NCI-H526 (cell line): Measurements from ENCODE around the gene YY1AP1.
A peak's percentile ranks its signal among the peaks of the same experiment; 100 is the strongest.
"Not testable (repeated sequence)": the region's sequence is repeated elsewhere in the genome, so short reads cannot be mapped to it uniquely, and the experiment has no call there.

Experiments
- DNase-seq, 2 experiments: peaks; one replicate each; lab custom pipeline; 2025; lab: John Stamatoyannopoulos, UW

Gene YY1AP1

DNA sequence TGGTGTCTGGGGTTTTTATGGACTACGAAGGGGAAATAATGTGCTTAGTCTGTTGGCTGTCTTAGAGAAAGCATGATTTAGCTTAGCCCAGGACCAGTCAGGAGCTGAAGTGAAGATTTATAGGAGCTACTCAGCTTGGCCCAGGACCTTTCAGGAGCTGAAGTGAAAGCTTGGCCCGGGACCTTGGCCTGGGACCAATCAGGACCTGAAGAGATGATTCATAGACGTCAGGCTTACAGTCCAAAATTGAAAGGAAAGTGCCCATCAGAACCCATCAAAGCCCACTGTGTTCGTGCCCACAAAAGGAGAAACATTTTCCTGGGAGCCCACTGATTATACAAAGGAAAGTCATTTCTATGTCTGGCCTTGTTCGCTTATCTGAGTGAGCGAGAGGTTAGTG, 42.9 kb downstream of the YY1AP1 start:
- DNase-seq, result no peak

DNA sequence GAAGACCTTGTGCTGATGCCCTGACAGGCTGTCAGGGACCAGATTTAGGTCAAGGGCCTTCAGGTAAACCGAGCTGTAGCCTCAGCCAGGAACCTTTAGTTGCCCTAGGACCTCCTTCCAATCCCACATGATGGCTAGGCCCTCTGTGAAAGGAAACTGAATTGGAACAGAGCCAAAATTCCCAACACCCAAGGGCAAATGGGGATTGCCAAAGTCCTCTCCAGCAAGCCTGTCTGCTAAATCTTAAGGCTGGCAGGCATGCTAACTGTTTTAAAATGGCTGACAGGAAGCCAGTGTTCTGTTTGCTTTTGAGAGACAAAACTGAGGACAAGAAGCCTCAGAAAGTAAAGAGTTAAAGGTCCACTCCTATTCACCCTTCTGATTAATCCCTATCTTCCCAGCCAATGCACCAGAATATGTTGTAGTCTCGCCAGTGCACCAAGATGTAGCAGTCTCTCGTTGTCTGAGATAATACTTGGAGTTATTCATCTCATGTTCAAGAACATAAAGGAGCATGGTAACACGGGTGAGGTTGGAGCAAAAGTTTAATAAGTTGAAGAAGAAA, 43.5 kb downstream of the YY1AP1 start:
- no peak for DNase-seq

DNA sequence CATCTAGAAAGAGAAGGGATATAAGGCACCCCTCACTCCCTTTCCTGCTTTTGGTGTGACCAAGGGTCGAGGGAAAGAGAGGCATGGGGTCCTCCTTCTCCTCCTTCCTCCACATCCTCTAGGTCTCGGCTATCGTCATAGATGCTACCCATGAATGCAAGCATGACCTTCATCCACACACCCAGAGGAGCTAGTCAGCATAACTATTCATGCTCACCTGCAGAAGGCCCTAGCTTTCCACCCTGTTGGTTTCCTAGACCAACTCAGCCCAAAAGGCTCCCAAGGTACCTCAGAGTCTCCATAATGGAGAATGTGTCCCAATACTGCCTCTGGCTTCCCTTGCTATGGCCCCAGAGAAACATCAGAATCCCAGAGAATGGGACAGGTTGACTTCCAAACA, 45.3 kb downstream of the YY1AP1 start:
- no peak for DNase-seq

DNA sequence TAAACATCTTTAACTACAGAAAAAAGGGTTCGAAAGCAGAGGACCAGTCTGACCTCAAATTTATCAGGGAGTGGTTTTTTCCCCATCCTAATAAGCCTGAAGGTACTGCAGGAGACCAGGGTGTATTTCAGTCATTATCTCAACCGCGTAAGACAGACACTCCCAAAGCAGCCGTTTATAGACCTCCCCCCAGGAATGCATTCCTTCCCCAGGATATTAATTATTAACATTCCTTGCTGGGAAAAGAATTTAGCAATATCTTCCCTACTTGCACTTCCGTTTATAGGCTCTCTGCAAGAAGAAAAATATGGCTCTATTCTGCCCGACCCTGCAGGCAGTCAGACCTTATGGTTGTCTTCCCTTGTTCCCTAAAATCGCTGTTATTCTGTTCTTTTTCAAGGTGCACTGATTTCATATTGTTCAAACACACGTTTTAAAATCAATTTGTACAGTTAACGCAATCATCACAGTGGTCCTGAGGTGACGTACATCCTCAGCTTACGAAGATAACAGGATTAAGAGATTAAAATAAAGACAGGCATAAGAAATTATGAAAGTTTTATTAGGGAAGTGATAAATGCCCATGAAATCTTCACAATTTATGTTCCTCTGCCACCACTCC, 45.9 kb downstream of the YY1AP1 start:
- not testable (repeated sequence) for DNase-seq

DNA sequence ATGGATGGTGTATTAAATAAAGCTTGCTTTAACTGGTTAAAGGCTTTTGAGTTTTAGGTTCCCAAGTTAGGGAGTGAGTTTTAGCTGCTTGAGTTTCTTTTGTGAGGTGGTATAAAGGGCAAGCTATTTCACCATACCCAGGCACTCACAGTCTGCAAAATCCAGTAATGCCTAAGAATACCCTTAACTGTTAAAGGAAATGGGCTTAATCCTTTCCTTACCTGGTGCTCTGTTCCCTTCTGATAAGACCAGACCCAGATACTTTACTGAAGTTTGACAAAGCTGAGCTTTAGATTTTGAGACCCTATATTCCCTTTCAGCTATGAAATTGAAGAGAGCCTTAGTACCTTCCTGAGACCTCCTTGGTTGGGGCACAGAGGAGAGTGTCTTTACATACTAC, 48.2 kb downstream of the YY1AP1 start:
- no peak for DNase-seq

DNA sequence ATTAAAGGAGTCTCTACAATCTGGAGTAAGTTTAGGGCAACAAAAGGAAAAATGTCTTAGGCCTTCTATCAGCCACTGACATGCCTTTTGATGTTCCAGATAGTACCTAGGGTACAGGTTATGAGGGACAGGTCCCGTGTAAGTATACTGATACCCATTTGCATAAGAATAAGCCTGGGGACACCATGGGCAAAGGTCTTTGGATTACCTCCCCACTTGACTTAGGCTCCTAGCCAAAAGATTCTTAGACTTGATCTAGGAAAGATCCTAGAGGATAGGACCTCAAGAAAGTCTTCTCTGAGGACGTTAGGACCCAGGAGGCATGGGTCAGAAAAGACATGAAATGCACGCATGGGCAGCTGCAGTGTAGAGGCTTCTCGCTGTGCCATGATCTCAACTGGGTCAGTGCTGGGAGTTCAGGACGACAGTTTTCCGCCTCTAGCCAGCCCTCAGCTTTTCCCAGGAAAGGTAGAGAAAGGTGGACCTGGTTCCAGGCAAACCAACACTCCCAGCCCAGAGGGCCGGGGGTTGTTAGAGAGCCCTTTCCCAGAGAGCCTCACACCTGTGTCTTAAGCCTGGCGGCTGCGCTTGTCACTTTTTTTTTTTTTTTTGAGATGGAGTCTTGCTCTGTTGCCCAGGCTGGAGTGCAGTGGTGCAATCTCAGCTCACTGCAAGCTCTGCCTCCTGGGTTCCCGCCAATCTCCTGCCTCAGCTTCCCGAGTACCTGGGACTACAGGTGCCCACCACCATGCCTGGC, 52.0 kb downstream of the YY1AP1 start:
- DNase-seq, result no peak

DNA sequence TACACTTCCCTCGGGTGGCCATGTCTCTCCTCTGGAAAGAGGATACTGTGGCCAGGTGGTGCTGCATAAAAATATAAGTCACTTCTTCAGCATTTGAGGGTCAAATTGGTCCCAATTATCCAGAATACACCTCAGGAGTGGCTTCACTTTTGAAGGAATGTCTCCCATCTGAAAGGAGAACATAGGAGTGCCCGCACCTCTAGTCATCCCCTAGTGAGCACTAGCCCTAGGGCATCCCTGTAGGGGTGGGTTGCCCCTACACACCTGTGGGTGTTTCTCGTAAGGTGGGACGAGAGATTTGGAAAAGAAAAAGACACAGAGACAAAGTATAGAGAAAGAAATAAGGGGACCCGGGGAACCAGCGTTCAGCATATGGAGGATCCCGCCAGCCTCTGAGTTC, 62.1 kb downstream of the YY1AP1 start:
- DNase-seq, result not testable (repeated sequence)

DNA sequence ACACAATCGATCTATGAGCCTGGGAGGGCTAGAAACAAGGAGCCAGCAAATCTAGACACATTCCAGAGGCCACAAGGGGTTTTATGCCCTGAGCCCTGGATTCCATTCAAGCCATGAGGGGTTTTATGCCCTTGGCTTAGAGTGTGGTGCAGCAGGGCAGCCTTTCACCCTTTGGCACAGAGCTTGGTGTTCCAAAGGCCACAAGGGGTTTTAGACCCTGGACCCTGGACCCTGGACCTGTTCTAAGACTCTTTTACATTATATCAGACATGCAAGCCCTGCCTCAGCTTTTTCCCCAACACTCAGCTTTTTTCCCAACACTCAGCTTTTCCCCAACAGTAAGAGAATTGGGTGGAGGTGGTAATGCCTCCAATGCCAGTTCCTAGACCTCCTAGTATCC, 65.2 kb downstream of the YY1AP1 start:
- DNase-seq, result no peak

DNA sequence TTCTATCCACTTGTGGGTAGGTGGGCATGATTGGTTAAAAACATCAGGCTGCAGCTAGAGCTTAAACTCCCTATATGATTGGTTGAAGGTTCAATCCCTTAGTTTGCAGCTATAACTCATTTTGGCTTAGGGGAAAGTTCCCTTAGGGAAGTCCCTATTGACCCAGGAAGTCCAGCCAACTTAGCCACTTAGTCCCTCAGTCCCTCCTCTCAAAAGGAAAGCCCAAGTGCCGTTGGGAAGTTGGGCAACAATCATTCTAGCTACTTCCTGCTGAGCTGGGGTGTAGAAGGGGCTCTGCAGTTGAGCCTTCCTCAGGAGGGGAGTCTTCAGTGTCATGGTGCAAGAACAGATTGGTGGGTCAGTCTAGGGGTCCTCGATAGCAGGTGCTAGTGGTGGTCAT, 66.4 kb downstream of the YY1AP1 start:
- DNase-seq, result no peak

DNA sequence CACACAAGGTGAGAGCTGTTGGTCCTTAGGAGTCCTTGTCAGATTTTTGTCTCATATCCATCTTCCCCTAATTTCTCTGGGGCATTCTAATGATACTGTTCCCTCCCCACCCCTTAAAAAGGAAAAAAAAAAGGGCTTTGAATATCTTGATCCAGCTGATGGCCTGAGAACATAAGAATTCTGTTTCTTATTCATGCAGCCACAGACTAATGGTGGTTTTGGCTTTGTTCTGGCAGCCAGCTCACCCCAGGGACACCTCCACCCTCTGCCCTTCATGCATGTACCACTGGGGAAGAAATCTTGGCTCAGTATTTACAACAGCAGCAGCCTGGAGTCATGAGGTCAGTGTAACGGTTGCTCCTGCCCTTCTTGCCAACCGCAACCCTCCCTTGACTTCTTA, 75.3 kb downstream of the YY1AP1 start:
- DNase-seq, result not testable (repeated sequence)

DNA sequence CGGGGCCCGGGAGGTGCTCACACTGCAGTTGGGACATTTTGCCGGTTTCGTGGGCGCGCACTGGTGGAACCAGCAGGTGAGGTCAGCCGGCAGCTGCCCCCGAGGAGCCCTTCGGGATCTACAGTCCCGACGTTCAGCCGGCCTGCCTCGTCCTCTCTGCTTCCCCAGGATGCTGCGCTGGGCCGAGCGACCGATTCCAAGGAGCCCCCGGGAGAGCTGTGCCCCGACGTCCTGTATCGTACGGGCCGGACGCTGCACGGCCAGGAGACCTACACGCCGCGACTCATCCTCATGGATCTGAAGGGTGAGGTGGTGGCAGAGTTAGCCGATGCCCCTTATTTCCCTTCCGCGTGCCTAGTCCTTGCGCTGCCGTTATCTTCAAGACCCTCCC, 78.3 kb downstream of the YY1AP1 start:
- not testable (repeated sequence) for DNase-seq

DNA sequence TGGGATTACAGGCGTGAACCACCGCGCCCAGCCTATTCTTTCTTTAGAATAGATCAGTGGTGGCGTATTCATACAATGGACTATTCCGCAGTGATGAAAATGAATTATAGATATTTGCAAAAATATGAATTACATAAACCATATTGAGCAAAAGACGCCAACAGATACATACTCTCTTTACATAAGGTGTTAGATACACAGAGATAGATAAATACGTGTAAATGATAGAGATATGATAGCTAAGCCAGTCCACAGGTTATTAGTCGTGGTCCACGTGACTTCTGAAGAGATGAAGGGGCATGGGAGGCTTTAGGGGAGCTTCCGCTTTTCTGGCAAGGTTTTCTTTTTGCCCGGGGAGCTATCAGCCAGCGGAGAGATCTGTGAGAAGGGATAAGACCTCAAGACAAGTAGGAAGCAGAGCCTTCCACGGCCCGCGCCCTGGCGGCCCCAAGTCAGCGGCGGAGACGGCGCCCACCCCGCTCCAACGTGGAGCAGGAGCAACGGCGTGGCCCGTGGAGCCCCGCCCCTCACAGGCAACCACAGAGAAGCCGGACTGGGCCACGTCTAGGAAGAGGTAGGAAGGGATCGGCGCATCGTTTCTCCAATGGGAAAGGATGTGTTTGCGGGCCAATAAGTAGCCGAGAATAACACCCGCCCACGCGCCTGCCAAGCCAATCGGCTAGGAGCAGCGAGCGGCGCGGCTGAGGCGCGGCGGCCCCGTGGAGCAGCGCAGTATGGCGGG, 78.9 kb downstream of the YY1AP1 start, which contains the start of gene MSTO1:
Gene MSTO1 (plus strand): TSS at position 704 of the 742 bp plus-strand sequence. CDS start 31 bp downstream, at position 735.
- peak; percentile 100 for DNase-seq
